HG02678 (cell line): Measurements from ENCODE around the gene RNF135.
"Not testable (repeated sequence)": the region's sequence is repeated elsewhere in the genome, so short reads cannot be mapped to it uniquely, and the experiment has no call there.

Source experiments
- ATAC-seq: cut with Tn5 transposase; IDR thresholded peaks from one replicate; pipeline ENCODE4 v1.9.1; 2021; ENCODE audit warnings: mild to moderate bottlenecking, moderate library complexity; ENCODE audit not compliant: unreplicated experiment

Gene RNF135, protein sequence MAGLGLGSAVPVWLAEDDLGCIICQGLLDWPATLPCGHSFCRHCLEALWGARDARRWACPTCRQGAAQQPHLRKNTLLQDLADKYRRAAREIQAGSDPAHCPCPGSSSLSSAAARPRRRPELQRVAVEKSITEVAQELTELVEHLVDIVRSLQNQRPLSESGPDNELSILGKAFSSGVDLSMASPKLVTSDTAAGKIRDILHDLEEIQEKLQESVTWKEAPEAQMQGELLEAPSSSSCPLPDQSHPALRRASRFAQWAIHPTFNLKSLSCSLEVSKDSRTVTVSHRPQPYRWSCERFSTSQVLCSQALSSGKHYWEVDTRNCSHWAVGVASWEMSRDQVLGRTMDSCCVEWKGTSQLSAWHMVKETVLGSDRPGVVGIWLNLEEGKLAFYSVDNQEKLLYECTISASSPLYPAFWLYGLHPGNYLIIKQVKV

GRCh38 chr17:30970831-30971567 is at the start of gene RNF135:
Gene RNF135 (plus strand): TSS chr17:30971039. CDS start chr17:30971074, 35 bp downstream.
- ATAC-seq: peak; percentile 62

- ATAC-seq: no peak
These were observed 49.2 kb upstream of the RNF135 start, which contains the start of gene ADAP2 for GRCh38 chr17:30921544-30922196. Gene ADAP2 (plus strand): TSS chr17:30921945. CDS start chr17:30922015, 70 bp downstream.

DNA sequence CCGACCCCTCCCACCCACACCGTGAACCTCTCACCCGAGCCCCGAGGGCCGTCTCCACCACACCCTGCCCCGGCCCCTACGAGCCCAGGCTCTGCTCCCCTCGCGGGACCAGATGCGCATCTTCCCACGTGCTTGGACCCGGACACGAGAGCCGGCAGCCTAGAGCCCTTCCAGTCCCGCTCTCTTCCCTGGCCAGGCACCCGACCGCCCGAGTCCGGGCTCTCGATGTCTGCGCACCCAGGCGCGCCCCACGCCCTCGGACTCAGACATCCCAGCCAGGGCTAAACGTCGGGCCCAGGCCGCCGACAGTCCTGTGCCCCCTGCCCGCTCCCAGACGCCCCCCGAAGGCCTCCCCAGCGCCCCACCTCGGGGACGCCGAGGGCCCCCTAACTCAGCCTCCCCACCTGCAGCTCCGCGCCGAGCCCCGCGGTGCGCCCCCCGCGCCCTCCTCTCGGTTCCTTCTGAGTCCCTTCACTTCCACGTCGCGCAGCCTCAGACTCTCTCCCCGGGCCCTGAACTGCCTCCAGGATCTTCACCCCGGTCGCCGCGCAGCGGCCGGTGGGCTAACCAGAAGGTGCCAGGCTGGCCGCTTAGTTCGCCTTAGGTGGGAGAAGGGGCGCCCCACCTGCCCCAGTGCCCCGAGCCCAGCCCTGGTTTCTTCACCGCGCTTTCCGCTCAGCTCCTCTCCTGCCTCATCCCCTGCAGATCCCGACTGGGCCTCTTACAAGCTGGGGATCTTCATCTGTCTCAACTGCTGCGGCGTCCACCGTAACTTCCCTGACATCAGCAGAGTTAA is 48.4 kb upstream of the RNF135 start:
- ATAC-seq: no peak

- ATAC-seq: no peak
These were observed 46.5 kb upstream of the RNF135 start for GRCh38 chr17:30924341-30924740.

- no peak for ATAC-seq
These were observed 44.3 kb upstream of the RNF135 start for GRCh38 chr17:30926516-30926915.

- no peak for ATAC-seq
These were observed 43.1 kb upstream of the RNF135 start for GRCh38 chr17:30927756-30928155.

DNA sequence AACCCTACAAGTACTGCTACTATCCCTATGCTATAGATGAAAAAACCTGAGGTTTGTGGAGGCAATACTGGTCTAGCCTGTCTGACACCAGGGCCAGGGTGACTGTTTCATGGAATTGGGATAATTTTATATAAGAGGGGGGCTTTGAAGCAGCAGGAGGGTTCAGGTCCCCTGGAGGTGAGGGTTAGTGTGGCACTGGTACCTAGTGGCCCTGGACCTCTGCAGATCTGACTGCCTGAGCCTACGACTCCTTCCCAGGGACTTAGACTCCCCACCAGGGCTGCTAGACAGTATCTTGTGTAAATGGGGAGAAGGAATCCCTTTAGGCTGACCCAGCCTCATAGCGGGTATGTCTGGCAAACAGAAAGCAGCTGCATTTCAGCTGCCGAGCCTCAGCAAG is 42.3 kb upstream of the RNF135 start:
- no peak for ATAC-seq

DNA sequence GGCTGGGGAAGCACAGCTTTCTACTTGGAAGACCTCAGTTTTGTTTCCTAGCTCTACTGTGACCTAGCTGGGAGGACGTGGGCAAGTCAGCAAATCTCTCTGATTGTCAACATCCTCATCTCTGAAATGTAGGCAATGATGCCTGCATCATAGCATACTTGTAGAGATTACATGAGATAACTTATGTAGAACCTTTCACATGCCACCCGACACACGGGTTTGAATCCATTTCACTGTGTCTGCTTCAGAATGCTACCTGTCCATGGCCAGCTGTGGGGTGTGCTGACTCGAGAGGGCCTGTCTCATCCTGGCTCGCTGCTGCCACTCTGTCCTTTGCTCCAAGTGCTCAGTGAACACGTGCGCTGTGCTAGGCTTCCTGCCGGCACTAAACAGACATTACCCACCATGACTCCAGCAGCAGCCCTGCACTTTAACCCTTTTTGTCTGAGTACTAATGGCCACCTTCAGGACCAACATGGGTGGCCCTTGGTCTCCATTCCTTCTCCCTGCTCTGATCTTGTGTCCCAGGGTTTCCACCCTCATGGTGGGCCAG is 41.7 kb upstream of the RNF135 start:
- no peak for ATAC-seq

- not testable (repeated sequence) for ATAC-seq
These were observed 41.0 kb upstream of the RNF135 start for GRCh38 chr17:30929861-30930260.

- ATAC-seq: no peak
These were observed 40.3 kb upstream of the RNF135 start for GRCh38 chr17:30930495-30930894.

DNA sequence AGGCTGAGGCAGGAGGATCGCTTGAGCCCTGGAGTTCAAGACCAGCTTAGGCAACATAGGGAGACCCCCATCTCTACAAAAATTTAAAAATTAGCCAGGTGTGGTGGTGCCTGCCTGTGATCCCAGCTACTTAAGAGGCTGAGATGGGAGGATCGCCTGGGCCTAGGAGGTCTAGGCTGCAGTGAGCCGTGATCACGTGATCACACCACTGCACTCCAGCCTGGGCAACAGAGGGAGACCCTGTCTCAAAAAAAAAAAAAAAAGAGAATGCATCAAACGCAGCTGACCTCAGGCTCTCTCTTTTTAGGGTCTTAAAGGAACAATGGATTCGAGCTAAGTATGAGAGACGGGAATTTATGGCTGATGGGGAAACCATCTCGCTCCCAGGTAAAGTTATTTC is 39.3 kb upstream of the RNF135 start:
- ATAC-seq: not testable (repeated sequence)

DNA sequence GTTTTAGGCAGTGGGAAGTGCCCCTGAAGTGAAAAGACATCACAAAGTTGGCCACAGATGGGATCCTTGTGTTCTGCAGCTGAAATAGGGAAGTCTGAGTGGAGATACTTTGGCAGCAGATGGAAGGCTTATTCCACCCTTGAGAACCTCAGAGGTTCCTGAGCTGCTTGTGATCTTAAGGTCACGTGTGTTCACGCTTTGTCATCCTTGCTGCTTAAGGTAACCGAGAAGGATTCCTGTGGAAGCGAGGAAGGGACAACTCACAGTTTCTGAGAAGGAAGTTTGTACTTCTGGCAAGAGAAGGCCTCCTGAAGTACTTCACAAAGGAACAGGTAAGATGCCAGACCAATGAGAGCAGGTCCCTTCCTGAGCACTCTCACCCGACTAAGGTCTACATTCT is 36.9 kb upstream of the RNF135 start:
- ATAC-seq: no peak

DNA sequence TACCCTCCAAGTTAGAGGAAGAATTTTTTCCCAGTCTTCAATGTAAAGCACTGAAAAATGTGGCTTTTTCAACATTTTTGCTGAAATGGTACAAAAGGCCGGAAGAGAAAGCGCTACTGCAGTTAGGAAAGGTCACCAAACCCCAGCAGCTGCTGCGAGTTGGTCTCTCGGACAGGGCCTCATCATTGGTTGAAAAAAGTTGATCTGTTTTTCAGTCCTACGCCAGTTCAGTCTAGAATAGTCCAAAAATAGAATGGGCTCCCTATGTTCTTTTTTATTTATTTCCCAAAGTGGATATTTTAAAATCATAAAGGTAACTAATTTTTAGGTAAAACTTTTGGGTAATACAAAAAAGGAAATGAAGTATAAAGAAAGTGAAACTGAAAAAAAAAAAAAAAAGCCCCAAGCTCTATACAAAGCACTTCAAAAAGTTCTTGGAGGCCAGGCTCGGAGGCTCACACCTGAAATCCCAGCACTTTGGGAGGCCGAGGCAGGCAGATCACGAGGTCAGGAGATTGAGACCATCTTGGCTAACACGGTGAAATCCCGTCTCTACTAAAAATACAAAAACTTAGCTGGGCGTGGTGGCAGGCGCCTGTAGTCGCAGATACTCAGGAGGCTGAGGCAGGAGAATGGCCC is 31.7 kb upstream of the RNF135 start:
- ATAC-seq: no peak

DNA sequence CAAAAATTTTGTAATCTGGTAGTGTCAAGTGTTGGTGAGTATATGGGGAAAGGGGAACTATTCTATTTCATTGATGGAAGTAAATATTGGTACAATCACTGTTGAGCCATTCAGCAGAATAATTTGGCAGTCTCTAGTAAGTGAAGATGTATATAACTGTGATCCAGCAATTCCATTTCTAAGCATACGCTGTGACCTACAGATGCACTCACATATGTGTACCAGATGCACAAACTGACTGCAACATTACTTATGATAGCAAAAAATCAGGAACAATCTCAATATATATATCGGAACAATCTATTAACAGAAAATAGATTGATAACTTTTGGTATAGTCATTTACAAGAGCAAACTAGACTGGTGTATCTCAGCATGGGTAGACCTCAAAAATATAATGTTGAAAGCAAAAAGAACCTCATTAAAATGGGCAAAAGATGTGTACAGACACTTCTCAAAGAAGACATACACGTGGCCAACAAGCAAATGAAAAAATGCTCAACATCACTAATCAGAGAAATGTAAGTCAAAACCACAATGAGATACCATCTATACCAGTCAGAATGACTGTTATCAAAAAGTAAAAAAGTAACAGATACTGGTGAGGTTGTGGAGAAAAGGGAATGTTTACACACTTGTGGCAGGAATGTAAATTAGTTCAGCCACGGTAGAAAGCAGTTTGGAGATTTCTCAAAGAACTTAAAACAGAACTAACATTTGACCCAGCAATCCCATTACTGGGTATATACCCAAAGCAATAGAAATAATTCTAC is 28.3 kb upstream of the RNF135 start:
- ATAC-seq: no peak

DNA sequence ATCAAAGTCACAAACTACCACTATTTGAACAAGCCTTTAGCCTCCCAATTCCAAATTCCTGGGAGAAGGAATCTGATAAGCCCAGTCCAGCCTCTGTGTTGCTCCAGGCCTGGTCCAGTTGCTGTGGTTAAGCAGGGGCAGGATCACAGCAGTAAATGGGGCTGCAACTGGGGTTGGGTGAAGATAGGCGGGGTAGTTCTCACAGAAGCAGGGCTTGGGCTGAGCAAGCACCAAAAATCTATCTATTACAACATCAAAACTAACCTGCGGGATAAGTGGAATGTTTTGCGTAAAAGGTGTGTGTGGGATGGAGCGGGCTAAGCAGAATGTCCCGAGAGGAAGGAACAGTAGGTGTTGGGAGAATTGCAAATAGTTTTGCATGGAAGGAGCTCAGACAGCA is 23.0 kb upstream of the RNF135 start:
- ATAC-seq: no peak

DNA sequence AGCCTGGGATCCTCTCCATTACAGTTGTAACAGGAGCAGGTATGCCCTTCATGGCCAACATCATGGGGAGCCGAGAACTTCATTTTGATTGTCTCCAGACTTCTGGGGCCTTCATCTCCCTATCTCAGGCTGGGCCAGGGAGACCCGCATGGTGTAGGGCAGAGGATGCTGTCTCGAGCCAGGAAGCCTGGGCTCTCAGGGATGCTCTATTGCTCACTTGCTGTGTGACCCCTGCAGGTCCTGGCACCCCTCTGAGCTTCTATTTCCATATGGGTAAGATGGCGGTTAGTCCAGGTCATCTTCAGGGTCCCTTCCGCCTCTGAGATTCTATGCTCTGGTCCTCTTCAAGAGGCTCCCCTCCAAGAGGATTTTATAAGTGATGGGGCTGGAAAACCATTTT is 20.6 kb upstream of the RNF135 start:
- ATAC-seq: no peak

DNA sequence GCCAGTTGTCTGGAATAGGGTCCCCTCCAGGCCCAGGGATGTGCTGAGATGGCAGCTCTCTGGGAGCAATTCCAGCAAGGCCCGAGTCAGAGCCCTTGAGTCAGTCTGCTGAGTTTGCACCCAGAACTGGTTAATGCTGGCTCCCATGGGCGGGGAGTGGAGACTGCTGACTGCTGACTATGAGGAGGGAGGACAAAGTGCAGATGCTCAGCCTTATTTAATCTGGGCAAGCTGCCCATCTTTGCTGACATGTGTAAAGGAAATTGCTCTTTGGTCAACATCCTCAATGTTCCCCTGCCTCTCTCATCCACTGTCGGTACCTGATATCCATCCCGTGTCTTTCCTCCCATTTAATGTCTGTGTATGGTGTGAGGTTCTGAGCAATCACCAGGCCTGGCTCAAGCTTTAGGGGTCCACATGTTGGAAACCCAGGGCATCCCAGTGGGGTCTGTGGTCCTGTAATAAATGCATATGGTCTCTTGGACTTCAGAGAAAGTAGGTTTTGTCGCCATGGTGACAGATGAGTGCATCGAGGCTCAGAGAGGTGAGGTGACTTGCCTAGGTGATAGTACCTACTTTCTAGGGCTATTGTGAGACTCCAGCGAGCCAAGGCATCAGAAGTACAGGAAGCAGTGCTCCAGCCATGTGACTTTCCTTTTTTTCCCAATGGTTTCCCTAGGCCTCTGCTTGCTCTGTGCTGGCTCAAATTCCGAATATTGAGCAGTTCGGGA is 20.0 kb upstream of the RNF135 start:
- no peak for ATAC-seq

DNA sequence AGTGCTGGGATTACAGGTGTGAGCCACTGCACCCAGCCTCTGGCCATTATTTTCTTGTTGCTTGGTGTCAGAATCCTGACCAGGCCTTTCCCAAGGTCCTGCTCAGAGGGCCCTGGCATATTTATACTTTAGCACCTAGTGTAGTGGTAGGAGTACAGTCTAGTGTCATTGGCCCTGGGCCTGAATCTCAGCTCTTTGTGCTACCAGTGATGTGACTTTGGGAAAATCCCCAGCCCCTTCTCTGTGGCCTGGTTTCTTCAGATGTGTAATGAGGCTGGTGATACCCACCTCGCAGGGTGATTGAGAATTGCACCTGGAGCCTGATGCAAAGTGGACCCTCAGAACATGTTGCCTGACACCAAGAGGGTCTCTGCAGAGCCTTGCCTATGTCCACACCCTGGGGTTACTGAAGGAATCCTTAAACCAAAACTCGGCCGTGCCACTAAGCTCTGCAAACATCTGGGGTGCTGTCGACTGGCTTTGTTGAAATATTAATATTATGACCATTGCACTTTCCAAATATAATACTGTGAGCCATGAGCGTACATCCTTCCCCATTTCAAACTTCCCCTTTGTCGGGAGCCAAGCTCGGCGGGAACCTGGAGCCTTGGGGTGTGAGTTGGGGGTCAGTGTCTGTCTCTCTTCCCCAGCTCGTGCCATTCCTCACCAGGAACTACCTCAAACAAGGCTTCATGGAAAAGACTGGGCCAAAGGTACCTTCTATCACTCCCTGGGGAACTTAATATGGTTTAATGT is 18.0 kb upstream of the RNF135 start:
- ATAC-seq: no peak
